Endothelial cell of umbilical vein (primary cell): ENCODE measurements around the gene FAM20B.

Experiments
- CTCF ChIP-seq, 2 donors: IDR thresholded peaks; 1 replicate in 1 of 2; 2 replicates in 1 of 2; pipeline ENCODE4 v1.5.1; 2011; ENCODE audit warnings: low read length in 2 of 2, mild to moderate bottlenecking in 2 of 2, moderate library complexity in 2 of 2, control low read depth in 1 of 2, inconsistent platforms in 1 of 2, low read depth in 1 of 2; ENCODE audit not compliant: insufficient read depth in 1 of 2; ENCODE audit errors: extremely low read depth in 1 of 2
- MAX ChIP-seq: IDR thresholded peaks from 2 replicates; pipeline ENCODE4 v1.6.1; 2011; ENCODE audit not compliant: insufficient read depth, insufficient read length

DNA sequence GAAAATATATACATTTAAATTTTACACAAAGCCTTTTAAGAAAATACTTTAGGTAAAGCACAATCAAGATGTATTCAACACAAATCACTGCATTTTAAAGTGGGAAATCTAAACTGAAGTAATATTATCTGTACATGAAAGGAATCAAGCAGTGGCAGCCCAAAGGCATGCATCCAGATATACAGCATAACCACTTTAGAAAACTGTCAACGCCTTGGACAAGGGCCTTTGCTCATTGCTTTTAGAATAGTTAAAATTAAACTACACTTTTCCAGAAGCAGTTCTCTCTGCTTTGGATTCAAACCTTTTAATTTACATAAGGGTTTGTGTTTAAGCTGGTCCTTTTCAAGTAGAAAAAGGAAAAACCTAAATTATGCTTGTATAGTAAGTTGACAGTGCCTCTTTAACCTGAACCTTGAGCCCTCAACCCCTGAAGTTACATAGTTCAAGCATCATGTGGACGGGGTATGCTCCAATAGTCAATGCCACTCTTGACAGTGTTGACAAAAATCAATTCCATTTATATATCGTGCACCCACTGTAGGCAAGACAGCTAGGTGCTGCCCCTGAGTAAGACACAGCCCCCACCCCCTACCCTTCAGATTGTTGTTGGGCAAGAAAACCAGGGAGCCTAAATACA is 79.0 kb downstream of the FAM20B start:
- TF ChIP-seq CTCF (IDR thresholded peaks at IDR 0.05; ENCODE audit: extremely low read depth in 1 of 2, insufficient read depth in 1 of 2, low read depth in 1 of 2, low read length in 2 of 2), result no peak
- no peak for TF ChIP-seq MAX
